Hypothalamus (tissue), 51 donors: ENCODE data around the gene LHX3.

ENCODE experiments used
- DNase-seq, 51 donors: peaks; one replicate each; lab custom pipeline; 2025; lab: John Stamatoyannopoulos, UW

Gene LHX3

DNA sequence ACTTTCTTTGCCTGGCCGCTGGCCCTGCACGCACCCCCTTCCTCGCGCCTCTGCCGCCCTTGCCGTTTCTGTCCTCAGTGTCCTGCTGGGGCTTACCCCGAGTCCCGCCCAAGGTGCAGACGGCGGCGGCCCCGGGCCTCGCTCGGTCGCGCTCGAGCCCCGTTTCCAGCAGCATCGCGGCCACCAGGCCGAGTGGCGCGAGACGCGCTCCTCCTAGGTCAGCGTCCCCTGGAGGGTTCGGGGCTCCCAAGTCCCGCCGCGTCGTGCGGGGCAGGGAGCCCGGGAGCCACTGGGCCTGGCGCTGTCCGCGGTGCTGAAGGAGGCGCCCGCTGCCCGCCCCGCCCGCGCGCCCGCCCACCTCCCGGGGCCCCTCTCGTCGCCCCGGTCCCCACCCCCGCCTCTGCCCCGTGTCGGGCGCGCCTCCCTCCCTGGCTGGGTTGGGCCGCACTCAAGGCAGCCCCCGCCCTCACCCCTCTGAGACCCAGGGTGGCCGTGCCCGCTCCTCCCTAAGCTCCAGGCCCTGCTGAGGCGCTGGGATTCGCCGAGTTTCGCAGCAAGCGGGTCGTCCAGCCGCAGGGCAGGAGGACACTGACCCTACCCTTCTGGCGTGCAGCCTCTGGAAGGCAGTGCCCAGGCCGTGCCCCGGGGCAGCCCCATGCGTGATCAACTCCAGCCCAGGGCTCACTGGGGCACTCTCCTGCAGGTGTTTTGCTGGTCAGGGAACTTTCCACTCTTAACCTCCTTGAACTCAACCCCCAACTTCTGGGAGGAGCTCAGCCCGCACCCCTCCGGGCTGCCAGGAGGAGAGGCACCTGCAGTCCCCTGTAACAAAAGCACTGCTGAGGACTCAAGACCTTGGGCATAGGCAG is at the start of gene LHX3:
Gene LHX3 (minus strand): TSS at position 291 of the 869 bp plus-strand sequence. CDS start 116 bp downstream, at position 175.
- peak in 3 of 51 donors; percentile 1 to 33 (median 29) for DNase-seq

DNA sequence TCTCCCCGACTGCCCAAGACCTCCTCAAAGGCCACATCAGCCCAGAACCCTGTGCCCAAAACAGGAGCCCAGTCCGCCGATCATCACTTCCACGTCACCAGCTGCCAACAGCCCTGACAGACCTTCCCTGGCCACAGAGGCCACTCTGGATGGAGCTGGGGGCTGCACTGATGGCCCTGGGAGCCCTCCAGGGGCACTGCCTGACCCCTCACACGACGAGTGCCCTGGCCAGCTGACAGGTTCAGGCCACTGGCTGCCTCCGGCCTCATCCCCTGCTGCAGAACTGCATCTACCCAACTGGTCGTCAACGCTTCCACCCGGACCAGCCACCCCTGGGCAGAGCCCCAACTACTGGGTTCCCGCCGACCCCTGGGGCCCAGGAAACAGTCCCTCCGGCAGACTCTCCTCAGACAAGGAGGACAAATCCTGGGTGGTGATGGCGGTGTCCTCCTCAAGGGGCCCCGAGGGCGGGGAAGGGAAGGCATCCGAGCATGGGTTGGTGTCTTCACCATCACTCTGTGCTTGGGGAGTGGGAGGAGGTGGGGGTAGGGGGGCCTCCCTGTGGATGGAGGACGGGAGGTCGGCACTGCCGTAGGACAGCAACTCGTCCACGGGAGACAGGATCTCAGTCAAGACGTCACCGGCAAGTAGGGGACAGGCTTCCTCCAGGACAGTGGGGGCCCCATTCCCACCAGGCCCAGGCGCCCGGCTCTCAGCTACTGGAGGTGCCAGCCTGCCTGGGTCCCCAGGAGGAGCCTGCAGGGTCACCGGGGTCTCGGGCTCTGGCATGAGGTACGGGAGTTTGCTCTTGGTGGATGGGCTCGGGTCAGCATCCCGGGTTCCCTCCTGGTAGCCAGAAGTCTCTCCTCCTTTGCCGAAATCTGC is 48.6 kb upstream of the LHX3 start:
- no peak for DNase-seq

GRCh38 chr9:136252846-136253245 is 47.9 kb upstream of the LHX3 start:
- no peak for DNase-seq

DNA sequence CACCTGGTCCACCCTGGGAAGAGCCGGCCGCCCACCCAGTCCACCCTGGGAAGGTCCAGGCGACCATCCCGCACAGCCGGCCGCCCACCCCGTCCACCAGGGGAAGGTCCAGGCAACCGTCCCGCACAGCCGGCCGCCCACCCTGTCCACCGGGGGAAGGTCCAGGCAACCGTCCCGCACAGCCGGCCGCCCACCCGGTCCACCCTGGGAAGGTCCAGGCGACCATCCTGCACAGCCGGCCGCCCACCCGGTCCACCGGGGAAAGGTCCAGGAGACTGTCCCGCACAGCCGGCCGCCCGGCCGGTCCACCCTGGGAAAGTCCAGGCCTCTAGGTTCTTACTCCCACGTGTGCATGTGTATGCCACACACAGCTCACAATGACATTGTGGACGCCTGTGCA is 47.4 kb upstream of the LHX3 start:
- DNase-seq: no peak

DNA sequence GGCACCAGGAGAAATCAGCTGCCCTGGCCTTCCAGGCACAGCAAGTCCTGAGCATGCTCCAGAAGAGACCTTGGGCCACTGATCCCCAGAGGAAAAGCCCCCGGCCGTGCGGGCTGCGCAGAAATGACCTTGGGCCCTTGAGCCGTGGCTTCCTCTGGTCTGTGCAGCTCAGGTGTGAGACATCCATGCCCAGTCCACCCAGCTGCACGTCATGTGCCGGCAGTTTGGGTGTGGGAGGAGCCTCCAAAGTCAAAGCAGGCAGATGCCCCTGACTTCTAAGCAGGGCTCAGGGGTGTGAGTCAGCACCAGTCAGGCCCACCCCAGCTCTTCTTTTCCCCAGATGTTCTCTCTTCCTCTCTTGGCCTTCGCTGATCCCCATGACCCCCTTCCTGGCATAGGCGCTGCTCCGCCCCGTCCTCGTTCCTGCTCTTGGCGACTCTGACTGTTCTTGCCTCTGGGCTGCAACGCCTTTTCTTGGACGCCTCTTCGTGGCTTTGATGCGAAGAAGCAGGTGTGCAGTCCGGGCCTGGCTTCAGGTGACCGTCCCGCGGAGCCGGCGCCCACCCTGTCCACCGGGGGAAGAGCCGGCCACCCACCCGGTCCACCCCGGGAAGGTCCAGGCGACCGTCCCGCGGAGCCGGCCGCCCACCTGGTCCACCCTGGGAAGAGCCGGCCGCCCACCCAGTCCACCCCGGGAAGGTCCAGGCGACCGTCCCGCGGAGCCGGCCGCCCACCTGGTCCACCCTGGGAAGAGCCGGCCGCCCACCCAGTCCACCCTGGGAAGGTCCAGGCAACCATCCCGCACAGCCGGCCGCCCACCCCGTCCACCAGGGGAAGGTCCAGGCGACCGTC is 46.6 kb upstream of the LHX3 start:
- DNase-seq: no peak

DNA sequence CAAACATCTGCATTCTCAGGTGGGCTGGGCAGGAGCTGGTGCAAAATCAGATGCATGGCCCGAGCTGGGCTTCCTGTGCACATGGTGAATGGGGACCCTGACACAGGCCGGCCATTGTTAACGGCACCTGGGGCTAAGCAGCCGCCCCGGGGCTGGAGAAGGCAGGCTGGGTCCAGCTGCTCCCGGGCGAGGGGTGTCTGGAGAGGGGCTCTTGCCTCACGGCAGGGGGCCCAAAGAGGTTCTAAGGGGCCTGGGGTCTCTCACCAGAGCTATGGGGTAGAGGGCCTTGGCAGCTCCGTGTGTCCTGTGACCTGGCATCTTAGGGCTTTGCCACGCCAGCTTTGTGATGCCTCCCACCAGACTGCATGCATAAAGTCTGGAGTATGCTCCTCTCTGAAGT is 45.7 kb upstream of the LHX3 start:
- DNase-seq: no peak

- DNase-seq: no peak
These were observed 45.1 kb upstream of the LHX3 start for GRCh38 chr9:136249877-136250559.

DNA sequence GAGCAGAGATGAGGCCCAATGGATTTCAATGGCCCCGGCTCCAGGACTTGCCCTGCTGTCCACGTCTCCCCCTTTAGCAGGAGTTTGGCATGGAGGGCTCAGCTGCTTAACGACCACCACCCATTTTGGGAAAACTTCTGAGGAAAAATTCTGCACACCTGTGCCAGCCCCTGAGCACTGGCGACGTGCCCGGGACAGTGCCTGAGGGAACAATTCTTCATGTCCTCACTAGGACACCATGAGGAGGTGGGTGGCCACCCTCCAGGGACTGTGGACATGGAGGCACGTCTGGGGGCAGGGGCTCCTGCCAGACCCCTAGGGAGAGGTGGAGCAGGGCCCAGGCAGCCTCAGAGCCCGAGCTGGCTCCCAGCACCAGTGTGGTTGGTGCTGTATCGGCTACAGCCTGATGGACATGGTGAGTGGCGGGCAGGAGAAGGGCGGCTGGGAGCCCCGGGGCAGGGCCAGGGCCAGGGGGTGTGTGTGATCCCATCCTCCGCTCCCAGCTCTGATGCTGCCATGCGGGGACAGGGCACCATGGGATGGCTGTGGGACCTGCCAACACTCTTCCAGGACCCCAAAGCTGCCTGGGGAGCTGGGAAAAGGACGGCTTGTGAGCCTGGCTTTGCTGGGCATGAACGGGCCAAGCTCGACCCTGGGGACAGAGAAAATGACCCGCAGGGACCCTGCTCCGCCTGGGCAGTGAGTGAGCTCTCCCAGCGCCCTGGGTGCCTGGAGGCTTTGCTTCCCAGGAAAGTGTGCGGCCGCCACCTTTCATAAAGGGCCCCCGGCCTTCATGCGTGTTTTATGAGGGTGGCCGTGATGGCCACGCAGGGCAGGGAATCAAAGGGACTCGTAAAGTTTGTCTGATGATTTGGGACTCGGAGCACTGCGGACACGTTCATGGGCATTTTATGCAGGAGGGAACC is 44.3 kb upstream of the LHX3 start:
- no peak for DNase-seq

DNA sequence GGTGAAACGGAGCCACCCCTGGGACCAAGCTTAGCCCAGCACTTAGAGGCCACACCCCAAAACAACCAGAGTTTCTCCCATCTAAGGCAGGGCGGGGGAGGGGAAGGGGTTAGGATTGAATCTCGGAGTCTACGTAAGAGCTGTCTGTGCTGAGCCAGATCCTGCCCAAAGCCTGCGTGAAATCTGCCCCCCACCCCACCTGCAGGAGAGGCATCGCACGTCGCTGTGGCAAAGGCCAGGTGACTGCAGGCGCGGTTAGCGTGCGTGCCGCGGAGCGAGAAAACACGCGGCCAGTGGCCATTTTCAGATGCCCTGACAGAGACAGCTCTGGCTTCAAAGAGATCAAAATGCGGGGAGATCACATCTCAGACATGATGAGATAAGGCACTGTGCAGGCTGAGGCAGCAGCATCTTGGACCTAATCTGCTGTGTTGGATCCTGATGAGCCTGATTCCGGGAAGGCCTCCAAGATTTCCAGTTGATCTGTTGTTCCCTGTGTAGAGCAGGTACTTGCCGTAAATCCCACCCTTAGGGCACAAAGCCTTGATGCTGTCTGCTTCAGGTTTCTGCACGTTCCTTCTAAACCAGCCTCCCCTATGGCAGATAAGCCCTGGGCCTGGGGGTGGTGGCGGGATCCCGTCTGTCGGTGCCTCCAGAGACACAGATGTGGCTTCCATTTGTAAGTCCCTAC is 43.2 kb upstream of the LHX3 start:
- no peak for DNase-seq

GRCh38 chr9:136247551-136247916 is 42.6 kb upstream of the LHX3 start:
- no peak for DNase-seq

- no peak for DNase-seq
These were observed 42.1 kb upstream of the LHX3 start for GRCh38 chr9:136246849-136247550.

DNA sequence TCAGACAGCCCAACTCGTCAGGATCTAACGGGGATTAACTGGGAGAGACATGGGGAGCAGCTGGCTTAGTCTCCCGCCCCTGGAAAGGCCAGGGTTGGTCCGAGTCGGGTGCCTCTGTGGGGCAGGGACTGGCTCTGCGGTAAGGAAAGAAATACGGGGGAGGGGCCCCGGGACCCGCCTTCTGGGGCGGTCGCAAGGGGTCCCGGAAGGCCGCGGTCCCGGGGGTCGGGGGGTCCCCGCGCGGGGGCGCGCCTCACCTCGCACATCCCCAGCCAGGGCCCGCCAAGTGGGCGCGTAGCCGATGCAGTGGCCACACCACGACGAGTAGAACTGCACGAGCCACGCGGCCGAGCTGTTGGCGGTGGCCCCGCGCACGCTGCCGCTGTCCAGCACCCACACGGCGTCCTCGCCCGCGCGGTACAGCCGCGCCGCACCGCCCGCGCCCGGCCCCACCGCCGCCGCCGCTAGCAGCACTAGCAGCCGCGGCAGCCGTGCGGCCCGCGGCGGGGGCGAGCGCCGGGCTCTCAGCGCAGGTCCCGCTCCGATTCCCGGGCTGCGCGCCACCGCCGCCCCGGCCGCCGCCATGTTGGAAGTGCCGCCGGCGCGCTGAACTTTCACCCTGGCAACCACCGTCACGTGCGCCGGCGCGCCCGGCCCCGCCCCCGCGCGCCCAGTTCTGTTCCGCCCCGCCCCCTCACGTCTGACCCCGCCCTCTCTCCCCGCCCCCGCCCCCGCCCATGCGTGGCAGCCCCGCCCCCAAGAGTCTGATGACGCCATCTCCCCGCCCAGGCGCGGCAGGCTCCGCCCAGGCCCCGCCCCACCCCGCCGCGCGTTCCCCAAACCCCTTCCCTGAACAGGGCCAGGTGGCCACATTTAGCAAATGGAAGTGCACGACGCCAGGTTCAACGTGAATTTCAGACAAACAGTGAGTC is 40.6 kb upstream of the LHX3 start, which contains the start of gene QSOX2:
Gene QSOX2 (minus strand): TSS at position 594 of the 932 bp plus-strand sequence. CDS start 9 bp downstream, at position 585.
- peak; percentile 40 to 93 (median 81) for DNase-seq

DNA sequence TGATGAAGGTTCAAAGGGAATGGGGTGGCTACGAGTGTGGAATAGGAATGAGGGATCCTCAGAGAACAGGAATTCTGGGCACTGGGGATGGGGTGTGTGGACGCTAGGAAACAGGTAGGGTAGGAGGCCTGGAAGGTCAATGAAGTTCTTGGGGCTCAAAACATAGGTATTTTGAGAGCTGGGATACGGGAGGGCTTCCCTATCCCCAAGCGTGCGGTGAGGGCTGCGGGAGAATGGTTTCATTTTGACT is 40.0 kb upstream of the LHX3 start:
- no peak for DNase-seq

GRCh38 chr9:136244122-136244968 is 39.4 kb upstream of the LHX3 start:
- DNase-seq: no peak

GRCh38 chr9:136243631-136244030 is 38.7 kb upstream of the LHX3 start:
- no peak for DNase-seq
